Upper lobe of left lung (tissue), 4 donors: Measurements from ENCODE around the gene RASA3.

Experiments used
- CTCF ChIP-seq, 6 experiments: fragments of 450-650 bp in 4 of 6; fragments of 200-600 bp in 2 of 6; sonication (generic) in 2 of 6; IDR thresholded peaks; one replicate each; pipeline ENCODE4 v1.5.1; 2016 to 2019; ENCODE audit warnings: antibody characterized with exemption in 6 of 6
- POLR2A ChIP-seq, 4 donors: fragments of 450-650 bp; IDR thresholded peaks; one replicate each; pipeline ENCODE4 v1.5.1; 2016 to 2017; ENCODE audit warnings: antibody characterized with exemption in 4 of 4, mild to moderate bottlenecking in 2 of 4

GRCh38 chr13:114073881-114074612 is 58.4 kb downstream of the RASA3 start:
- TF ChIP-seq POLR2A (IDR thresholded peaks at IDR 0.05) (no peak), CTCF (IDR thresholded peaks at IDR 0.05) (no peak)
